LoVo (cell line): Measurements from ENCODE around the gene MPDZ.

Experiments
- DNase-seq: peaks from one replicate; pipeline ENCODE4 v3.0.0-alpha.2; 2016; ENCODE audit warnings: low spot score

The MPDZ gene

GRCh38 chr9:13181652-13182051 is 97.8 kb downstream of the MPDZ start:
- no peak for DNase-seq

GRCh38 chr9:13179257-13179656 is 100.2 kb downstream of the MPDZ start:
- DNase-seq, result no peak

GRCh38 chr9:13175732-13176131 is 103.8 kb downstream of the MPDZ start:
- DNase-seq, result no peak

GRCh38 chr9:13174906-13175639 is 104.4 kb downstream of the MPDZ start:
- DNase-seq, result no peak

- DNase-seq, result no peak
These were observed 105.9 kb downstream of the MPDZ start for GRCh38 chr9:13173553-13173952.

- no peak for DNase-seq
These were observed 108.2 kb downstream of the MPDZ start for GRCh38 chr9:13171261-13171660.

GRCh38 chr9:13166996-13167395 is 112.5 kb downstream of the MPDZ start:
- DNase-seq, result no peak

GRCh38 chr9:13165956-13166355 is 113.5 kb downstream of the MPDZ start:
- no peak for DNase-seq

GRCh38 chr9:13165236-13165945 is 114.1 kb downstream of the MPDZ start:
- DNase-seq, result no peak

- DNase-seq, result no peak
These were observed 115.5 kb downstream of the MPDZ start for GRCh38 chr9:13163946-13164345.

- no peak for DNase-seq
These were observed 116.2 kb downstream of the MPDZ start for GRCh38 chr9:13163287-13163686.

- no peak for DNase-seq
These were observed 119.4 kb downstream of the MPDZ start for GRCh38 chr9:13160051-13160450.

- DNase-seq, result no peak
These were observed 120.5 kb downstream of the MPDZ start for GRCh38 chr9:13158986-13159385.

GRCh38 chr9:13151489-13151888 is 128.0 kb downstream of the MPDZ start:
- DNase-seq, result no peak

- DNase-seq, result no peak
These were observed 130.0 kb downstream of the MPDZ start for GRCh38 chr9:13149454-13149853.

GRCh38 chr9:13146840-13147239 is 132.7 kb downstream of the MPDZ start:
- no peak for DNase-seq

- no peak for DNase-seq
These were observed 134.2 kb downstream of the MPDZ start for GRCh38 chr9:13145340-13145739.

GRCh38 chr9:13144166-13144775 is 135.2 kb downstream of the MPDZ start:
- DNase-seq, result no peak

- DNase-seq, result no peak
These were observed 136.2 kb downstream of the MPDZ start for GRCh38 chr9:13143281-13143680.

GRCh38 chr9:13142776-13143175 is 136.7 kb downstream of the MPDZ start:
- DNase-seq, result no peak

GRCh38 chr9:13141629-13142028 is 137.9 kb downstream of the MPDZ start:
- no peak for DNase-seq

GRCh38 chr9:13140843-13141592 is 138.5 kb downstream of the MPDZ start:
- no peak for DNase-seq
